Mucosa of descending colon (tissue), 3 donors: Measurements from ENCODE around the gene ZNF526. TPM values are rescaled to one million over a fixed set of nuclear protein-coding genes. Genes with fewer than 3 reads are reported as not detected.

Experiments used
- ATAC-seq: fragments of 200-7000 bp; cut with Tn5 transposase; one replicate; pipeline ENCODE4 v1.9.1; 2020; ENCODE audit warnings: mild to moderate bottlenecking, moderate library complexity
- DNase-seq, 3 donors: peaks; one replicate each; pipeline ENCODE4 v3.0.0-alpha.2; 2020
- H3K36me3 ChIP-seq: fragments of 200-600 bp; one replicate; pipeline ENCODE4 v1.8.0; 2021; ENCODE audit warnings: low read depth, mild to moderate bottlenecking
- H3K4me1 ChIP-seq: fragments of 200-600 bp; one replicate; pipeline ENCODE4 v1.8.0; 2021; ENCODE audit warnings: low read depth, mild to moderate bottlenecking
- H3K4me3 ChIP-seq: fragments of 200-600 bp; one replicate; pipeline ENCODE4 v1.8.0; 2021; ENCODE audit warnings: mild to moderate bottlenecking
- H3K9me3 ChIP-seq: fragments of 200-600 bp; one replicate; pipeline ENCODE4 v1.8.0; 2021; ENCODE audit warnings: mild to moderate bottlenecking
- intact Hi-C, 2 donors: fragments of 100-400 bp; cut with DNase I in 1 of 2; cut with micrococcal nuclease in 1 of 2; formaldehyde crosslinking; loops; one replicate each; pipeline versions ENCODE4 v1.11.0 to v1.11.1; 2022; cut with DNase I, micrococcal nuclease
- total RNA-seq, 3 donors: library from RNA; stranded (reverse); fragmentation: NEBNext Ultra II Directional in 2 of 3; extraction: Animal tissue kit (Norgen Biotek cat#: 25700) in 2 of 3; gene quantifications; one replicate each; pipeline versions ENCODE4 v1.2.1 to v1.2.4, GENCODE V29; 2021 to 2023
- TF ChIP-seq, protein P1 (sequence below): fragments of 200-600 bp; IDR thresholded peaks from one replicate; pipeline ENCODE4 v1.8.0; 2022; ENCODE audit warnings: antibody characterized with exemption, mild to moderate bottlenecking
- donor health status: DM: no; HTN: no; CAD: no; lungs with moderate emphysema.
- donor health status: DM: no; HTN: no; CAD: no.
- donor health status: DM: no; HTN: yes; CAD: no.

Gene ZNF526
- total RNA-seq, 3 donors from 2014 or later = 9.9 to 13.4 (median 10.4) TPM

DNA sequence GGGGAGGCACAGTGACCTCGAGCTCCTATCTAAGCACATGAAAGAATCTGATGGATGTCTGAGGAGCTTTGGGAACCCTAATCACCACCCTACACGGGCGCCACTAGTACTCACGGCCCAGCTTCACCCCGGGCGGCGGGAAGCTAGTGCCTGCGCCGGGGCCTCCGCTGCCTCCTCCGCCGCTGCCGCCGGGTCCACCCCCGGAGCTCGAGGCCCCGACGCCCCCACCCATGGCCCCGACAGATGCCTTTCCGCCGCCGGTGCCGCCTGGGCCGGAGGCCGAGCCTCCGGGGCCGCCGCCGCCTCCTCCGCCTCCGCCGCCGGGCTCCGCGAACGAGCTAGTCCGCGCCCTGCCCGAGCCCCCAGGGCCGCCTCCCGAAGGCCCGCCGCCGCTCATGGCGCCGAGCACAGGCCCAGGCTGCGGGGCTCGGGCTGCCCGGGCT is 22.0 kb downstream of the ZNF526 start:
- Histone ChIP-seq H3K4me1 (peaks cover 23% of the 10 kb centered on the region), H3K36me3 (peaks cover 8% of the 10 kb centered on the region), H3K9me3 (no peaks in the 10 kb centered on the region), H3K4me3 (peak overlapping the region; percentile 77)
- TF ChIP-seq, protein P1, sequence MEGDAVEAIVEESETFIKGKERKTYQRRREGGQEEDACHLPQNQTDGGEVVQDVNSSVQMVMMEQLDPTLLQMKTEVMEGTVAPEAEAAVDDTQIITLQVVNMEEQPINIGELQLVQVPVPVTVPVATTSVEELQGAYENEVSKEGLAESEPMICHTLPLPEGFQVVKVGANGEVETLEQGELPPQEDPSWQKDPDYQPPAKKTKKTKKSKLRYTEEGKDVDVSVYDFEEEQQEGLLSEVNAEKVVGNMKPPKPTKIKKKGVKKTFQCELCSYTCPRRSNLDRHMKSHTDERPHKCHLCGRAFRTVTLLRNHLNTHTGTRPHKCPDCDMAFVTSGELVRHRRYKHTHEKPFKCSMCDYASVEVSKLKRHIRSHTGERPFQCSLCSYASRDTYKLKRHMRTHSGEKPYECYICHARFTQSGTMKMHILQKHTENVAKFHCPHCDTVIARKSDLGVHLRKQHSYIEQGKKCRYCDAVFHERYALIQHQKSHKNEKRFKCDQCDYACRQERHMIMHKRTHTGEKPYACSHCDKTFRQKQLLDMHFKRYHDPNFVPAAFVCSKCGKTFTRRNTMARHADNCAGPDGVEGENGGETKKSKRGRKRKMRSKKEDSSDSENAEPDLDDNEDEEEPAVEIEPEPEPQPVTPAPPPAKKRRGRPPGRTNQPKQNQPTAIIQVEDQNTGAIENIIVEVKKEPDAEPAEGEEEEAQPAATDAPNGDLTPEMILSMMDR = no peak
- intact Hi-C loops = no loop called here
- DNase-seq (peak in 2 of 3 donors; percentile 47 to 74), ATAC-seq (no peak)

DNA sequence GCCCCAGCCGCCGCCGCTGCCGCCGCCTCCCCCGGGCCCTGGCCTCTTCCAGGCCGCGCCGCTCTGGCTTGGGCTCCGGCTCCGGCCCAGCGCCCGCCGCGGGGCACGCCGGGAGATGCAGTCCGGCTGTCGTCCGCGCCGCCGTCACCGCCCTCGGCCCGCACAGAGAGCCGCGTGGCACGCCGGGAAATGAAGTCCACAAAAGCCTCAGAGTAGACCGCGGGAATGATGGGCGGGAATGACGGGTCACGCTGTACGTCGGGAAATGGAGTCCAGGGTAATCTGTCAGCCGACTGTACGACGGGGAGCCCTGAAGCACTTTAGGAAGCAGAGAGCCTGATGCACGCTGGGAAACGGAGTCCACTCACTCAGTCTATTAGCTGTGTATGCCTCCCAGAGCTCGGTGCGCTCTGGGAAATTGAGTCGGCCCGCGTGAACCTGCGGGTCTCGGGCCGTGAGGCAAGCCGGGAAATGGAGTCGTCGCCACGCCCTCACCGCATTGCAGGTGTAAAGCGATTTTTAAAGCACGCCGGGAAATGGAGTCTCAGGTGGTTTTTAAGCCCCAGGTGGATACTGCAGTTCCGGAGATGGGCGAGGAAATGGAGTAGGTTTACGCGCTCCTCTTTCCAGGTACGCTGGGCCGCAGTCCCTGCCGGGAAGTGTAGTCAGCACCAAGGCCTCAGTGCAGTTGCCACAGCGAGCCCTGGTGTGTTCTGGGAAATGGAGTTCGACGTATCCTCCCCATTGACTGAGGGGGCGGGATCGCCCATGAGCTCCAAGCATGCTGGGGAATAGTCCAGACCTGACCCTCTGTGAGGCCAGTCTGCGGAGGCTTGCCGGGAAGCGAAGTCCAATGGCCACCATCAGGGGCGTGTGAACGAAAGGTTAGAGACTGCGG is 22.6 kb downstream of the ZNF526 start, which contains the start of gene GSK3A:
Gene GSK3A (minus strand): TSS at position 91 of the 898 bp plus-strand sequence. CDS start 137 bp downstream, outside the sequence.
- ATAC-seq = peak; percentile 84
- DNase-seq = peak; percentile 98 to 99 (median 99)
- H3K4me1 ChIP-seq = peaks cover 23% of the 10 kb centered on the region
- peaks cover 8% of the 10 kb centered on the region for H3K36me3 ChIP-seq
- peak within 1 kb of the TSS; percentile 77 for H3K4me3 ChIP-seq
- no peaks in the 10 kb centered on the region for H3K9me3 ChIP-seq
- intact Hi-C loops = no loop called here
- TF ChIP-seq, protein P1 = no peak

DNA sequence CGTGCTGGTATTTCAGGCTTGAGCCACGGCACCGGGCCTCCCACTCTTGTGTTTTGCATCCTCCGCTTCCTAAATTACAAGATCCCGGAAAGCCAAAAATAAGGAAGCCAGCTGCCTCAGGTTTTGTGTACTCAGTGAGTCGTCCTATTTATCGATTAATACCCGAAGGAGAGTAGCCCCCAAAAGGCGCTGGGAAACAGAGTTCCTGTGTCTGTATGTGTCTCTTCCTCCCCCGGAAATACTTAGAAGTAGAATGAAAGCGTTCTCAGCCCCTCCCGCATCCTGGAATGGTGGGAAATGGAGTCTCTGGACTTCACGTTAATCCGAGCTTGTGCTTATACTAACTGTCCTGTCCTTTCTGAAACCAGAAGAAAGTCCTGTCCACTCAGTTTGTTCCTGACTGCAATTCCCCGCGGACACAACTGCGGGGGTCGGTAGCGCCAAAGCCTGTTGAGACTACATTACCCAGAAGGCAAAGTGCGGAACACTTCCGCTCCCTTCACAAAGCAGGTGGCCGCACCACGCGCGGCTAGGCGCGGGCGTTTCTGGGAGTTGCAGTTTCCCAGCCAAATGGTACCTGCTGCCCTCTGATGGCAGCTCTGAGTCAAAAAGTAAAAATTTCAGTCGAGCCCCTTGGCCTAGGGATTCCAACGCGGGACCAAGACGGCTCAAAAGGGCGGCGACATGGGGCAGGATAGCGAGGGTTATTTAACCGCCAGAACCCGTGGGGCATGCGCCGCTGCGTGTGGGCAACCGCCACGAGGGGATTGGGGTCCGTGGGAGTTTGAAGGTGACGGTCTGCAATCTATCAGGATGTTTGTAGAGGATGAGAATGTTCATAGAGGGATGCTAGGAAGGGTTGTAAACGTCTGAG is 24.5 kb downstream of the ZNF526 start:
- Histone ChIP-seq H3K4me3 (peak overlapping the region; percentile 77), H3K4me1 (peaks cover 23% of the 10 kb centered on the region), H3K36me3 (peaks cover 8% of the 10 kb centered on the region), H3K9me3 (no peaks in the 10 kb centered on the region)
- DNase-seq (peak; percentile 94 to 95 (median 94)), ATAC-seq (peak; percentile 61)
- TF ChIP-seq, protein P1 = peak; percentile 54
- intact Hi-C loops = loop anchor here in 1 of 2 donors (5.0 kb wide), 1 partner anchor 38 kb away; no protein-coding TSS in a partner anchor

DNA sequence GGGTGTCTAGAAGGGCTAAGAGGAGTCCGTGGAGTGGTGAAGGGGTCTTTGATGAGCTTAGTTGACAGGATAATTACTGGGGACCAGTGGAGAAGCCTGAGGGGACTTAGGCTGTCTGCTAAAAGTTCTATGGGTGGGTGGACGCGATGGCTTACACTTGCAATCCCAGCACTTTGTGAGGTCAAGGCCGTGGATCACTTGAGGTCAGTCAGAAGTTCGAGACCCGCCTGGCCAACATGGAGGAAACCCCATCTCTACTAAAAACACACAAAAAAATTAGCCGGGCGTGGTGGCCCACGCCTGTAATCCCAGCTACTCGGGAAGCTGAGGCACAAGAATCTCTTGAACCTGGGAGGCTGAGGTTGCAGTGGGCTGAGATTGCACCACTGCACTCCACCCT is 25.1 kb downstream of the ZNF526 start:
- Histone ChIP-seq H3K36me3 (peaks cover 8% of the 10 kb centered on the region), H3K9me3 (no peaks in the 10 kb centered on the region), H3K4me3 (no peak overlapping the region), H3K4me1 (peaks cover 23% of the 10 kb centered on the region)
- DNase-seq (peak in 1 of 3 donors; percentile 38), ATAC-seq (no peak)
- intact Hi-C loops = loop anchor here in 1 of 2 donors (5.0 kb wide), 1 partner anchor 37 kb away; no protein-coding TSS in a partner anchor
- TF ChIP-seq, protein P1 = no peak
